Measurements from ENCODE around the gene CD84.

Gene CD84

GRCh38 chr1:160581961-160582360 lies 2.7 kb upstream of the CD84 start:
- no peak for TF ChIP-seq CTCF (IDR thresholded peaks at IDR 0.05; ENCODE audit: low read depth, low read length, missing control alignments)
- H3K4me3 ChIP-seq (ENCODE audit: low read depth, low read length), result no peak overlapping the region
- DNase-seq (ENCODE audit: low read depth), result no peak

- H3K4me3 ChIP-seq (ENCODE audit: low read depth, low read length), result no peak overlapping the region
- no peak for TF ChIP-seq CTCF (IDR thresholded peaks at IDR 0.05; ENCODE audit: low read depth, low read length, missing control alignments)
- DNase-seq (ENCODE audit: low read depth), result no peak
These were observed 1.0 kb upstream of the CD84 start for GRCh38 chr1:160580221-160580812.

GRCh38 chr1:160578525-160579191 lies 638 bp downstream of the CD84 start:
- H3K4me3 ChIP-seq (ENCODE audit: low read depth, low read length), result peak overlapping the region; percentile 25; the same call in 1 of the 2 replicates
- TF ChIP-seq CTCF (IDR thresholded peaks at IDR 0.05; ENCODE audit: low read depth, low read length, missing control alignments), result no peak
- no peak for DNase-seq (ENCODE audit: low read depth)

GRCh38 chr1:160578175-160578524 lies 1.1 kb downstream of the CD84 start:
- H3K4me3 ChIP-seq (ENCODE audit: low read depth, low read length), result no peak overlapping the region
- no peak for TF ChIP-seq CTCF (IDR thresholded peaks at IDR 0.05; ENCODE audit: low read depth, low read length, missing control alignments)
- DNase-seq (ENCODE audit: low read depth), result no peak

- TF ChIP-seq CTCF (IDR thresholded peaks at IDR 0.05; ENCODE audit: low read depth, low read length, missing control alignments), result no peak
- DNase-seq (ENCODE audit: low read depth), result no peak
- H3K4me3 ChIP-seq (ENCODE audit: low read depth, low read length), result no peak overlapping the region
These were observed 1.6 kb downstream of the CD84 start for GRCh38 chr1:160577671-160578070.

- H3K4me3 ChIP-seq (ENCODE audit: low read depth, low read length), result no peak overlapping the region
- no peak for DNase-seq (ENCODE audit: low read depth)
- TF ChIP-seq CTCF (IDR thresholded peaks at IDR 0.05; ENCODE audit: low read depth, low read length, missing control alignments), result no peak
These were observed 2.4 kb downstream of the CD84 start for GRCh38 chr1:160576884-160577283.

- H3K4me3 ChIP-seq (ENCODE audit: low read depth, low read length), result no peak overlapping the region
- no peak for DNase-seq (ENCODE audit: low read depth)
- TF ChIP-seq CTCF (IDR thresholded peaks at IDR 0.05; ENCODE audit: low read depth, low read length, missing control alignments), result no peak
These were observed 2.9 kb downstream of the CD84 start for GRCh38 chr1:160576390-160576789.
